Sigmoid colon (tissue), 4 donors: Measurements from ENCODE around the gene ZAR1L.

Source experiments
- CTCF ChIP-seq, 4 experiments: fragments of 450-650 bp in 3 of 4; fragments of 200-600 bp in 1 of 4; IDR thresholded peaks; one replicate each; pipeline ENCODE4 v1.5.1; 2016 to 2019; ENCODE audit warnings: antibody characterized with exemption in 4 of 4, mild to moderate bottlenecking in 3 of 4, moderate library complexity in 2 of 4
- POLR2A ChIP-seq, 2 donors: fragments of 450-650 bp; IDR thresholded peaks; one replicate each; pipeline ENCODE4 v1.6.1; 2016; ENCODE audit warnings: antibody characterized with exemption in 2 of 2, mild to moderate bottlenecking in 2 of 2, moderate library complexity in 2 of 2
- POLR2AphosphoS5 ChIP-seq, 4 donors: sonication (generic); formaldehyde crosslinking; IDR thresholded peaks; one replicate each; pipeline ENCODE4 v1.6.1; 2017; ENCODE audit warnings: antibody characterized with exemption in 4 of 4

DNA sequence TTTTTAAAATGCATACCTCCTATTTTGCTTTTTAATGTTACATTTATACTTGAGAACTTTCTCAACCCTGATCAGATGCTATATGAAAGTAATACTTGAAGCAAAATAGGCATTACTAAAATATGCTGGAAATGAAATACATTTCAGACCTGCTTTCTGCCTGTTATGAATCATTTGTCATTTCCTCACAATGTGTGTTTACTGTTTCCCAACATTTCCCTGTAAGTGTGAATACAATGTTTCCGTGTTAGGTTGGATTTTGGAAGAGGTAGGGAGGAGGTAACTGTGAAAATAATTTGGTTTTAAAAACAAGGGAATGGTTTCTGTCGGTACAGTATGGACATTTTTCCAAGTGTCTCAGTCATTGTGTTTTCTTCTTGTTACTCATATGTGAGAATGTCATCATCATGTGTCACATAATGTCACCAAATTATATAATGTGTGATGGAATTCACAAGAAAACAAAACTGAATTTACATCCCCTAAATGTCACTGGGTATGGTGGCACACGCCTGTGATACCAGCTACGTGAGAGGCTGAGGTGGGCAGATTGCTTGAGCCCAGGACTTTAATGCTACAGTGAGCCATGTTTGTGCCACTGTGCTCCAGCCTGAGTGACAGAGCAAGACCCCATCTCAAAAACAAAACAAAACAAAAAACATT is 43.0 kb downstream of the ZAR1L start:
- TF ChIP-seq CTCF (IDR thresholded peaks at IDR 0.05) (no peak), POLR2AphosphoS5 (IDR thresholded peaks at IDR 0.05) (no peak), POLR2A (IDR thresholded peaks at IDR 0.05) (no peak)
